ENCODE data around the gene PLA2G7.
"Not testable (repeated sequence)": the region's sequence is repeated elsewhere in the genome, so short reads cannot be mapped to it uniquely, and the experiment has no call there.

PLA2G7 gene

DNA sequence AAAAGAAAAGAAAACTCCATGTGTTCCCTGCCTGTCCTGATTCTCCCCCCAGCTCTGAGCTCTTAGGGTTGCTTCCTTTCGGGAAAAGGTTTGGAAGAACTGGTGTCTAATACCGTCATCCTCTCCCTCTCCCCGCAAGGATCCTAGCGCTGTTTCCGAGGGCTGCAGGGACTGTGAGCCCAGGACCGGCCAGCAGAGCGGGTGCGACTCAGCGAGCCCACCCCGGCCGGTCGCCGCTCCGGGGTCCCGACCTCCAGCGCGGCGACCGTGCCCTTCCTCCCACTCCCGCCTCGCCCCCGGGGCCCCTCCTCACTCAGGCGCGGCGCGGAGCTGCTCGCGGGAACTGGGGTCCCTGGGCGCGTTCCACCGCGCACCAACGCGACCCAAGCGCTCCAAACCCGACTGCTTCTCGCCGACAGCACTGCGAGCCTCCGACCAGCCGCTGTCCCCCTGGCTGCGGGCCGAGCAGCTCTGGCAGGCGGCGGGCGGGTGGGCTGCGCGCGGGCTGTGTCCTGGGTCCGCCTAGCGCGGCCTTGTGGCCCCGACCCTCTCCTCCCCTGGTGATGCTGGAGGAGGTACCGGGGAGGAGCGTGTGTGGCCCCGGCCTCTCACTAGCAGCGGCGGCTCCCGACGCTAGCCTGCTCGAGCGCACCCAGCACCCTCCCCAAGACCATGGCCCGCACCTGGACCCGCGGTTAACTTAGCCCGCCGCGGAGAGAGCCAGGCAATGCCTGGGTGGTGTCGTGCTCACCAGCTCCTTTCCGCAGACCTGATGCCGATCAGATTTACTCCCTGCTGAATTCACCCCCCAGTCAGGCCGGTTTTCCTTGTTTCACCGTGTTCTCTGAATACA lies at the start of gene PLA2G7:
PLA2G7 (minus strand) TSS at position 509 of the 853 bp plus-strand sequence. CDS start 12,484 bp downstream, outside the sequence.
- no peak for DNase-seq (ENCODE audit: low spot score)

DNA sequence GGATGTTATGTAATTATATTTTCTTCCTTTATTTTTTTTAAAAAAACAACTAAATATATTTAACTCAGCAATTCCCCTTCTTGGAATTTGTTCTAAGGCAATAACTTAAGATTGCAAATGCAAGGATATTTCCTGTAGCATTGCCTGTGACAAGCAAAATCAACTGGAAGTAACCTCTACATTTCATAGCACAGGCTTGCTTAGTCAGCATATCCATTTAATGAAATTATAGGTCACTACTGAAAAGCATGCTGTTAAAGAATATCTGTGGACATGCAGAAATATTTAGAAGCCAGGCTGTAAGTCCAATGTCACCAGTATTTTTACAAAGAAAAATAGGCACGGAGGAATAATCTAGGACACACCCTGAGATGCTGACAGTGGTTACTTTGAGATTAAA lies 49.4 kb upstream of the PLA2G7 start:
- no peak for DNase-seq (ENCODE audit: low spot score)

DNA sequence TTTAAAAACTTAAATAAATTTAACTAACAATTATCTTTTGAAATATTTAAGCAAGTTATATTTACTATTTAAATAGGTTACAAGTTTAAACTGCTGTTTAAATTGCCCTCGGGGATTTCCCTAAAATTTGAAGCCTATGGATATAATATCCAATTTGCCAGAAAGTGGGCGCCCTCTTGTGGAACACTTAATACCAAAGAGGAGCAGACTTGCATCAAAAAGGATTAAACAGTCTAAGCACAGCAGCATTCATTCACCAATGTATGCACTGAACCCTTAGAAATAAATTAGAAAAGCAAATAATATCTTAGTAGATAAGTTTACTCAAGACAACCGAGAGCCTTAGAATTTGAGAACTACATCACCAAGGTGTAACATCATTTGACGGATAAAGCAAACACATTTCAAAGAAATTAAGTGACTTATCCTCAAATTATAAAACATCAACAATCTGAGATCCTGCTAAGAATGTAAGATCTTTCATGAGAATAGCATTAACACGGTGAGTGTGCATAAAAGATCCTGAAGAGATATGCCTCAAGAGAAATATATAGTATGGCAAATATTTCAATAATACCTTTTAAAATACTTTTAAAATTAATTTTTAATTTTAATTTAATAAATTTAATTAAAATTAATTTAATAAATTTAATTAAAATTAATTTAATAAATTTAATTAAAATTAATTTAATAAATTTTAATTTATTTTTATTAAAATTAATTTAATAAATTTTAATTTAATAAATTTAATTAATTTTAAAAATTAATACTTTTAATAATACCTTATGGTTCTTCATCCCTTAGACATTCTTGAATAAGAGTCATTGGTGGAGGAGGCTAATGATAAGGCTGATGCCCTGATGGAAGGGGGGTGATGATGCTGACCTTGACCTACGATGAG lies 46.6 kb upstream of the PLA2G7 start:
- peak; percentile 72 for DNase-seq (ENCODE audit: low spot score)

DNA sequence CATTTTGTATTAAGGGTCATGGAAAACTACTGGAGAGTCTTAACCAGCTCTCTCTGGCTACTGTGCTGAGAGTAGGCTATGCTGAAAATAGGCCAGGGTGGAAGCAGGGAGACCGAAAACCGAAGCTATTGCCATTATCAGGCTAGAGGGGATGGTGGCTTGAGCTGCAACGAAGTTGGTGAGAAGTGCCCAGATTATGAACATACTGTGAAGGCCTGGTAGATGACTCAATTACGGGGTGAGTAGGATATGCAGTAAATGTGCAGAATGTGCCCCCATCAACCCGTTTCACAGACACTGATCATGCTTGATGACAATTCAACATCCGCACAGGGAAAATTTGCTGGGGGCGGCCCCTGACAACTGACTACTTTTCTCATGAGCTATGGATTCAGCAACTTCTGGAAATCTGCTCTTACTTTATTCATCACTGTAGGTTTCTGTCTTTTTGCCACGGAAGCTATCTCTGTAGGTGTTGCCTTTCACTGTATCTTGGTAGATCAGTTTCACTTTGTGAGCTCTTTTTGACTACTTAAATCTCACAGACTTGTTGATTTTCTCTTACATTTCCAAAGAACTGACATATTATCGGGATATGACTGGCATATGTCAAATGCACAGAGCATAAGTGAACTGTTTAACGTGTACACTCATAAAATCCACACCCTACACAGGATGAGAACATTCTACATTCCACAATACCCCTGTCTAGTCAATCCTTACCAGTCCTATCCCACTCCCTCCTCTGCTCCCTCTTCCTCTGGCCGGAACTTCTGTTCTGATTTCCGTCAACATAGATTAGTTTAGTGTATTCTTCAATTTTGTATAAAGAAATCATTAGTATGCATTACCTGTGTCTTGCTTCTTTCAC lies 42.5 kb upstream of the PLA2G7 start:
- no peak for DNase-seq (ENCODE audit: low spot score)

DNA sequence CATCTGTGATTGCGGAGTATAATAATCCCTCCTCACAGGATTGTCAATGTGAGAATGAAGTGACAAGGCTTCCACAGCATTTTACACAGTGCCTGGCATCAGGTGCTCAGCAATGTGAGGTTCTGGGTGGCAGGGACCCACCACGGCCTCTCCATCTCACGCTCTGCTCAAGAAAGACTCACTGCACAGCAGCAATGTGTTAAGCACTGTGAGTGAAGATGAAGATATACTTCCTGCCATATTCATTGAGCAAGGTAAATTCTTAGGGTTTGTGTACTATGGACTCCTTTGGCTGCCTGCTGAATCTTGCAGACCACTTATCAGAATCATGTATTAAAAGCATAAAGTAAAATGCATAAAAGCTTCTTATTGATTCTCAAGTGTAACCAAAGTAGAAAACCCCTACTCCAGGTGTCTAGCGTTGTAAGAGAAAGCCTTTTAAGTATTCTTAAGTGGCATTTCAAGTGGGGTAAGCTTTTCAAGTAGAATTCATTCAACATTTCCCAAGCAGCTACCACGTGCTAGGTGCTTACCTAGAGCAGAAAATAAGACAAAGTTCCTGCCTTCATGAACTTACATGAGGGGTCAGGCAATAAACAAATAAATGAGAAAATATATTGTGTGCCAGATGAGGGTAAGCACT lies 41.0 kb upstream of the PLA2G7 start:
- DNase-seq (ENCODE audit: low spot score): no peak

DNA sequence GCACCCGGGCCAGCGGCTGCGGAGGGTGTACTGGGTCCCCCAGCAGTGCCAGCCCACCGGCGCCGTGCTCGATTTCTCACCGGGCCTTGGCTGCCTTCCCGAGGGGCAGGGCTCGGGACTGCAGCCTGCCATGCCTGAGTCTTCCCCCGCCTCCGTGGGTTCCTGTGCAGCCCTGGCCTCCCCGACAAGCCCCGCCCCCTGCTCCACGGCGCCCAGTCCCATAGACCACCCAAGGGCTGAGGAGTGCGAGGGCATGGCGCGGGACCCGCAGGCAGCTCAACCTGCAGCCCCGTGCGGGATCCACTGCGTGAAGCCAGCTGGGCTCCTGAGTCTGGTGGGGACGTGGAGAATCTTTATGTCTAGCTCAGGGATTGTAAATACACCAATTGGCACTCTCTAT lies 39.6 kb upstream of the PLA2G7 start:
- DNase-seq (ENCODE audit: low spot score): not testable (repeated sequence)

DNA sequence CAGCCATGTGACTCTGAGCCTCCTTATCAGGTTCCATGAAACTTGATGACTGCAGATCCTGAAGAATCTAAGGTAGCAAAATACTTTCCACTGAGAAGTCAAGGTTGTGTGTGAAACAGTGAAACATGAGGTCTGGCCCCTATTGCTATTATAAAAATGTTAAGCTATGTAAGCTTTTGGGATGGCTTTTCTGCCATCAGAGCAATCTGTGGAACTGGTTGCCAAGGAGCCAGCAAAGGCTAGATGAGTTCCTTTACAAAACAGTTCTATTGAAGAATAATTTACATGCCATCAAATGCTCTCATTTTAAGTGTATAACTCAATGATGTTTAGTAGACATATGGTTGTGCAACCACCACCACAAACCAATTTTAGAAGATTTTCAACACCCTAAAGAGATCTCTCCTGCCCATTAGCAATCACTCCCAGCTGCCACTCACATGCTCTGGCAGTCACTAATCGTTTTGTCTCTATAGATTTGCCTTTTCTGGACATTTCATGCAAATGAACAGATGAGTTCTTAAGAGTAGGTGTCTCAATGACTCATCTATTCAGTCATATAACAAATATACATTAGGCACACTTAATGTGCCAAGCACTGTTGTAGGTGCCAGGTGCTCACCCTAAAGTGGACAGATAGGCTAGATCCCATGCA lies 38.2 kb upstream of the PLA2G7 start:
- DNase-seq (ENCODE audit: low spot score): no peak

DNA sequence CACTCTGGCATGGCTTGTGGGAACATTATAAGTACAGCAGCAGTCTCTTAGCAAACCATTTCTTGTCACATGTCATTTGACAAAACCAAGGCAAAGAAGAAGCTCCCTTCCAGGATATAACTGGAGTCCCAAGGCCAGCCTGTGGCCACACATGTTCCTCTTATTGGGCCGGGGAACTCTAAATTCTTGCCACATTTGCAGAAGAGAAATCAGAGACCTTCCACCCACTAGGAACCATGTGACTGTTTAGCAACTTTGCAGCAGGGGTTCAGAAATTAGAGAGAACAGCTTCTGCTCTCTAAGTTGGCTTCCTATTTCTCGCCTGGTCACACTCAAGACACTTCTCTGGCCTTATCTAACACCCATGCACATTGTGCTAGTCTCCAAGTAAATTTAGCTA lies 37.6 kb upstream of the PLA2G7 start:
- no peak for DNase-seq (ENCODE audit: low spot score)

DNA sequence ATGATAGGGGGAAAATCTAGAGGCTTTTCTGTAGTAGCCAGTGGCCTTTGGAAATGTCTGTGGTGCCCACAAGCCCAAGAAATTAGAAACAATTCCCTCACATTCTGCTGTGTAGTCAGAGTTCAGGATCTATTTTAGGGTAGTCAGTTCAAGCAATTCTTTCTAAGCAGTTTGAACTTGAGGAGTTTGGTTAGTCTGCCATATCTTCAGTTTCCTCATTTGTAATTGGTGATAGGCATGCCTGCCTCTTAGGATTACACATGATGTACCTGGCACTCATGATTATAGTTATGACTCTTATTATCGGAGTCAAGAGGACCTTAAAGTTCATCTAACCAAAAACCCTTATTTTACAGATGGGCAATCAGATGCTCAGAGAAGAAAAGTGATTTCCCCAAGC lies 36.8 kb upstream of the PLA2G7 start:
- DNase-seq (ENCODE audit: low spot score): no peak

DNA sequence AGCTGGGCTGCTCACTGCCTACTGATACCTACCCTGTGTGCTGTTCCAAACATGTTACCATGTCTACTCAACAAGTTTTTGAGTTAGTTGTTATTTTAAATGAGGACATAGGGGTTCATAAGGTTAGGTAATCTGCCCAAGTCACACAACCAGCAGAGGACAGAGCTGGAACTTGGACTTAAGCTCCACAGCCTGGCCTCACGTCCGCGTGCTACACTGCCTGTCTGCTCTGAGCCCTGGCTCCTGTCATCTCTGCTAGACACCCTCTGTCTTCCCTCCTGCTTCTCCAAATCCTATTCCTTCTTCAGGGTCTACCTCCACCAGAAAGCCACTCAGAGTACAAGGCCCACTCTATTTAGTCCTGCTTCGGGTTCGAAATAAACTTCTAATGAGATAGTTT lies 29.8 kb upstream of the PLA2G7 start:
- no peak for DNase-seq (ENCODE audit: low spot score)

DNA sequence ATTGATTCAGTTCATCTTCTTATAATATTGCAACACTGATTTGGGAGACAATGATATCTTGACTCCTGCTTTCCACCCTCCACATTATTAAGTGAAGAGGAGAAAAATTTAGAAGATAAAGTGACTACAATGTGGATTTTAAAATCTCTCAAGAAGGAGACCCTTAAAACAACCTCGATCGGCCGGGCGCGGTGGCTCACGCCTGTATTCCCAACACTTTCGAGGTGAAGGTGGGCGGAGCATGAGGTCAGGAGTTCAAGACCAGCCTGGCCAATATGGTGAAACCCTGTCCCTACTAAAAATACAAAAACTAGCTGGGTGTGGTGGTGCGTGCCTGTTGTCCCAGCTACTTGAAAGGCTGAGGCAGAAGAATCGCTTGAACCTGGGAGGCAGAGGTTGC lies 29.1 kb upstream of the PLA2G7 start:
- not testable (repeated sequence) for DNase-seq (ENCODE audit: low spot score)

DNA sequence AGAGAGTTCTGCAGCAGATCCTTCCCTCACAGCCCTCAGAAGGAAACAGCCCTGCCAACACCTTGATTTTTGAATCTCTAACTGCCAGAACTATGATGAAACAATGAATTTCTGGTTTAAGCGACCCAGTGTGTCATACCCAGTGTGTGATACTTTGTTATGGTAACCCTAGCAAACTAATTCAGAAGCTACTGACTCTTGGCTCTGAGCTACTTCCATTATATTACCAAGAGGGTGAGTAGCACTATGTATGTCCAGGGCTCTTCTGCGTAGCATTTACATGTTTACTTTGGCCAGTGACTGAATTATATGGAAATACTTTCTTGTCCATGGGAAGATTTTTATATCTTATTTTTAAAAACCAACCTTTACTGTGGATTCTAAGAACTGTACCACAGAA lies 28.3 kb upstream of the PLA2G7 start:
- no peak for DNase-seq (ENCODE audit: low spot score)

DNA sequence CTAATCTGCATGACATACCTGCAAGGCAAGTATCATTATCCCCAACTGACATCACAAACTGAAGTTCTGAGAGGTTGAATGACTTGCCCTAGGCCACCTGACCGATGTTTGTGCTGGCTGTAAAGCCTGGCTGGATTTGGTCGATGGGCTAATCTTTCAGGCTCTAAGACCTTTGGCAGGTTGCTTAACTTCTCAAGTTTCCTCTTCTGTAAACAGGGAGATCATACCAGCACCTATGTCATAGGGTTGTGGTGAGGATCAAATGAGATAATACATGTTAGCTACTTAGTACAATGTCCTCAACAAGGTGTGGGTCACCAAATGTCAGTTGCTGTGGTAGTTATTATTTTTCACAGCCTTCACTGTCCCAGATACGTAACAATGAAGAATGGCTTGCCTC lies 25.8 kb upstream of the PLA2G7 start:
- no peak for DNase-seq (ENCODE audit: low spot score)

DNA sequence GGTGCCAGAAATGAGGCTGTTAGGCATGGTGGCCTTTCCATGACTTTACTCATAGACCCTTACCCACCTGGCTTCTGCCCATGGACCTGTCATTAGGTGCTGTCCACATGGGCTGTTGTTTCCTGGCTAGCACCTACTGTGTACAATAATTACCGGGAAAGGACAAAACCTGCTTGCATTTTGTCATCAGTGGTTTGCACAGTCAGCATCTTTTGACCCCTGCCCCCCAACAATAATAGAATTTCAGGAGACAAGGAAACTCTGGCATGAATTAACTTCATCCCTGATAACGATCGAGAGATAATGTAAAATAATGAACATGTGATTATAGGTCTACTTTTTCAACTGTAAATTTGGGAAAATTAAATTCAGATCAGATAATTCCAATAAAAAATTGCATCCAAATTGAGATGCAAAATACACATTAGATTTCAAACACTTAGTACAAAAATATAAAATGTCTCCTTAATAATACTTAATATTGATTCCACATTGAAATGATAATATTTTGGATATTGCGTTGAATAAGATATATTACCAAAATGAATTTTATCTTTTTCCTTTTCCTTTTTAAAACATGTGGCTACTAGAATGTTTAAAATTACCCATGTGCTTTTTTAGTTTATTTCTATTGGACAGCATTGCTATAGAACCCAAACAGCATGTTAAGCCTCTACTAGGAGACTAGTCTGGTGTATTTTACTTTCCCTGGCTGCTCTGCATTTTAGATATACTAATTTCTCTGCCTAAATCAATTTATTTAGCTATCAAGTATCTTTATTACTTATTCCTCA lies 24.0 kb upstream of the PLA2G7 start:
- no peak for DNase-seq (ENCODE audit: low spot score)

DNA sequence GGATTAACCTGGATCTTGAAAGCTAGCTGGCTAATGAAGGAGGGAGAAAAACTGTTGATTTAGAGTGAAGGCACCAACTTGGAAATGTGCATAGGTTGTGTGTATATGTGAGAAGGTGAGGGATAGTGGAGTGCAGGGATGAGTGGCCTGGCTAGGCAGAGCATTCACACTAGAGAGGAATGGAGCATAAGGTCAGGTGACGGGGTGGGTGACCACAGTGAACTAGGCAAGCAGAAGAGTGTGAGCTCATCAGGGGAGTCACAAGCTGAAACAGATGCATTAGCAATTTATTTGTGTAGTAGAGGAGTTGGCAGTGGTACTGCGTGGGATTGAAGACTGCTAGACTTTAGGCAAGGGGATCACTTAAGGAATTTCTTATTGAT lies 22.0 kb upstream of the PLA2G7 start:
- no peak for DNase-seq (ENCODE audit: low spot score)

DNA sequence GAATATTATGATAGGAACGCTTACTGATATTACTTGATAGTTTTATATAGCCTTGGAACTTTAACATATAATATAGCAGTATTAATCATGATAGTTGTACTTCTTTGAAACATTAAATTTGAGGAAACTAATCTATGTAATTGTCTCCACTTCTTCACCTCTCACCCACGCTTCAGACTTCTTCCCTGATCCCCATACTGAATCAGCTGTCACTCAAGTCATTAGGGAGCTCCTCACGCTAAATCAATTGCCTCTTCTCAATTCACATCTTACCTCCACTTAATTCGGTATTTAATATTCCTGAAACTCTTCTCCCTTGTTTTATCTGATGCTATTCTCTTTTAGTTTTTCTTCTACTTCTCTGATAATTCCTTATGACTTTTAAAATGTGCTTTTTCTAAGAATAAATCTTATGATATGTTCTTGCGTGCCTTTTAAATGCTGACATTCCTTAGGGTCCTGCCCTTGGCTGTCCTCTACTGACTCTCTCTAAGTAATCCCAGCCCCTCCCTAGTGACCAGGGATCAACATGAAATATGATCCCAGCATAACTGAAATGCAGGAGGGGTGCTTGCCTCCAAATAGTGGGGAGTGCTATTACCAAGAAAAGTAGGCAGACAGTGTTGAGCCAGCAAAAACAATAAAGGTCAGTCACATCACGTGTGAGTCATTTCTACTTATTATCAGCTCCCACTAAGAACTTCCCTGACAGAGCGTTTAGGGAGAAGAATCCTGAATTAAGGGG lies 21.5 kb upstream of the PLA2G7 start:
- DNase-seq (ENCODE audit: low spot score): no peak

DNA sequence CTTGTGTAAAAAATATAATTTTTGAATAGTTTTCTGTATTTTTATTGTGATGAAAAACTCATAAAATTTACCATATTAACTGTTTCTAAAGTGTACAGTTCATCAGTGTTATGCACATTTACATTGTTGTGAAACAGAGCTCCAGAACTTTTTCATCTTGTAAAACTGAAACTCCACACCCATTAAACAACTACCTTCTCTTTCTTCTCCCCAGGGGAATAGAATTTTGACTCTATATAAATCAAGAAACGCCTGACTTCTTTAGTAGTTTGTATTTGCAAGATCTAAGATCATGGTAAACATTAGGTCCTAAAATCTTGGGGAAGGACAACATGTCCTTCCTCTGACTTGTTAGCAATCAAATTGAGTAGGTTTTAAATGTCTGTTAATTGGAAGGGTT lies 20.7 kb upstream of the PLA2G7 start:
- DNase-seq (ENCODE audit: low spot score): no peak

DNA sequence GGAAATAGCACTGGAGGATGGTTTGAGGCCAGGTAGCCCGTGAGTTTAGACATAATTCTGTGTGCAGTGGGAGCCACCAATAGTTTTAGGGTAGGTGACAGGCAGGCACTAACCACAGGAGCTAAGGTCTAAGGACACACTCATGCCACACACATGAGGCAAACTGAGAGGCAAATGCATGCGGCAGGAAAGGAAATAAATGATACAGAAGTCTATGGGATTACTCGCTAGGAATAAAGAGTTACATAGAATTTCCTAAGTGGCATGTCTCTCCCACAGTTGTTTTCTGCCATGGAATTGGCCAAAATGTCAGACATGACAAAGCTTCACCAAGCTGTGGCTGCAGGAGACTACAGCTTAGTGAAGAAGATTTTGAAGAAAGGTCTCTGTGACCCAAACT lies 16.5 kb upstream of the PLA2G7 start:
- DNase-seq (ENCODE audit: low spot score): no peak

DNA sequence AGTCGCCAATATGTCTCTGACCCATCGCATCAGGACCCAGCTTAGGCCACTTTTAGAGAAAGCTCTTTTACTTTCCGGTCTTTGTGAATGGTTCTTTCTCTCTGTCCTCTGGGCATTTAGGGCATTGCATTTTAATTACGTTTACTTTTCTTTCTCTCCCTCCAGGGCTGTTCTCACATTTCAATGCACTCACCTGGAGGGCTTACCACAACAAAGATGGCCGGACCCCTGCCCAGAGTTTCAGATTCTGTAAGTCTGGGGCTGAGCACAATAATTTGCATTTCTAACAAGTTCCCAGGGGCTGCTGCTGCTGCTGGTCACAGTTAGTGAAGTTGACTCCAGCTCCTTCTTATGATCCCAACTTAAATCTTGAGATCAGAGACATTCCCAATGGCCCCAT lies 14.6 kb upstream of the PLA2G7 start:
- no peak for DNase-seq (ENCODE audit: low spot score)
